ENCODE measurements around the gene C5orf47. TPM values are rescaled to one million over a fixed set of nuclear protein-coding genes. Genes with fewer than 3 reads are reported as not detected.

C5orf47 gene
- total RNA-seq, 4 donors from 2014 or later, result not detected

- no peak for DNase-seq
- 71 to 92% methylated on average over 1 of the region's 1 CpG for WGBS, 2 donors
- TF ChIP-seq, protein P1, sequence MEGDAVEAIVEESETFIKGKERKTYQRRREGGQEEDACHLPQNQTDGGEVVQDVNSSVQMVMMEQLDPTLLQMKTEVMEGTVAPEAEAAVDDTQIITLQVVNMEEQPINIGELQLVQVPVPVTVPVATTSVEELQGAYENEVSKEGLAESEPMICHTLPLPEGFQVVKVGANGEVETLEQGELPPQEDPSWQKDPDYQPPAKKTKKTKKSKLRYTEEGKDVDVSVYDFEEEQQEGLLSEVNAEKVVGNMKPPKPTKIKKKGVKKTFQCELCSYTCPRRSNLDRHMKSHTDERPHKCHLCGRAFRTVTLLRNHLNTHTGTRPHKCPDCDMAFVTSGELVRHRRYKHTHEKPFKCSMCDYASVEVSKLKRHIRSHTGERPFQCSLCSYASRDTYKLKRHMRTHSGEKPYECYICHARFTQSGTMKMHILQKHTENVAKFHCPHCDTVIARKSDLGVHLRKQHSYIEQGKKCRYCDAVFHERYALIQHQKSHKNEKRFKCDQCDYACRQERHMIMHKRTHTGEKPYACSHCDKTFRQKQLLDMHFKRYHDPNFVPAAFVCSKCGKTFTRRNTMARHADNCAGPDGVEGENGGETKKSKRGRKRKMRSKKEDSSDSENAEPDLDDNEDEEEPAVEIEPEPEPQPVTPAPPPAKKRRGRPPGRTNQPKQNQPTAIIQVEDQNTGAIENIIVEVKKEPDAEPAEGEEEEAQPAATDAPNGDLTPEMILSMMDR (IDR thresholded peaks at IDR 0.05), result no peak
- TF ChIP-seq POLR2A (IDR thresholded peaks at IDR 0.05), result no peak
- H3K4me1 ChIP-seq, result peaks cover 0 to 5% (median 0%) of the 10 kb centered on the region in 3 donors
- H3K27me3 ChIP-seq, result no peaks in the 10 kb centered on the region
- H3K9me3 ChIP-seq, result no peaks in the 10 kb centered on the region
- no peak overlapping the region for H3K4me3 ChIP-seq
- no peak overlapping the region for H3K27ac ChIP-seq
- intact Hi-C loops (cut with DNase I), result no loop called here
- no peaks in the 10 kb centered on the region for H3K36me3 ChIP-seq
These were observed 24.5 kb upstream of the C5orf47 start for GRCh38 chr5:173964506-173964905.

DNA sequence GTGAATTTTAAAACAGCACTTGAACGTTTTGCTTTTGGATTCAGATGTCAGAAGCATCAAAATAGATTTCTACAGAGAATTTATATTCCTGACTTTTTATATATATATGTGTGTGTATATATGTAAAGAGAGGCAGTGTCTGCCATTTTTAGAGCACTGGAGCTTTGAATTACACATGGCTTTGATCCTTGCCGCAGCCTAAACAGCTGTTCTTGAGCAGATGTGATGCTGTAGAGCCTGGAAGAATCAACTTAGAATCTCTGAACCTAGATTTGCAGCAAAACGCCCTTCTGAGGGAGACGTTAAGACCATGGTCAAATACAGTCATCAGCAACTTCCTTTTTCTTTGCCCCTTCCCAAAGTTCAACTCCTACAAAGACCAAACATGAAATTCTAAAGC is 21.7 kb upstream of the C5orf47 start:
- no peaks in the 10 kb centered on the region for H3K9me3 ChIP-seq
- peaks cover 0 to 7% (median 0%) of the 10 kb centered on the region in 4 donors for H3K27me3 ChIP-seq
- intact Hi-C loops (cut with DNase I), result no loop called here
- no peak for DNase-seq
- H3K36me3 ChIP-seq, result no peaks in the 10 kb centered on the region
- peaks cover 0 to 5% (median 0%) of the 10 kb centered on the region in 3 donors for H3K4me1 ChIP-seq
- no peak overlapping the region for H3K4me3 ChIP-seq
- no peak for TF ChIP-seq POLR2A (IDR thresholded peaks at IDR 0.05)
- TF ChIP-seq, protein P1 (IDR thresholded peaks at IDR 0.05), result no peak
- H3K27ac ChIP-seq, result no peak overlapping the region
- 38 to 59% methylated on average over 4 of the region's 4 CpGs for WGBS, 2 donors

DNA sequence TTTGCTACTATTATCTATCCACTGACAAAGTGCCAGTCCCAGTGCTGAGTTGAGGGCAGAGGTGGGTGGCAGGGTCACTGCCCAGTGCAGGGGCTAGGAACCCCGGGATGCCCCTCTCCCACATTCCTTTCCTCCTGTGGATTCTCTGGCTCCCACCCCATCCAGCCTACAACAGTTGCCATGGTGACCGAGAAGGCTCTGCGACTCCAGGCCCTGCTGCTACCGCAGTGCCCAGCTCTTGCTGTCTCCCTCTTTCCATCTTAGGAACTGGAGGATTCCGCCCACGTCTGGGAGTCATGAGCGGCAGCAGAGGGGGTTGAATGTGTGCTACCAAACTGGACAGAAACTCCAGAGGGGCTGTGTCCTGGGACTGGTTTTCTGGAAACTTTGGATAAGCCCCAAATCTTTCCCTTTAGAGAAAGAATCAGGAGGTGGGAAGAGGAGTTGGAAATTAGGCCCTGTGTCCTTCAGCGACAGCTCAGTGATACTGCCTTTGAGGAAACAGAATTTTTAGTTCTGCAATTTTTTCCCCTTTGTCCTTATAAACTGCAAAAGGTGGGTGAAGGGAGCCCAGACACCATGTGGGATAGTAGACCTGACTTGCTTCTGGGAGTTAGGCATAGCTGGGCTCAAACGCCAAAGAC is 20.7 kb upstream of the C5orf47 start:
- no peak for DNase-seq
- no peak overlapping the region for H3K4me3 ChIP-seq
- peaks cover 0 to 7% (median 0%) of the 10 kb centered on the region in 4 donors for H3K27me3 ChIP-seq
- no peaks in the 10 kb centered on the region for H3K9me3 ChIP-seq
- 68 to 74% methylated on average over 9 of the region's 9 CpGs for WGBS, 2 donors
- TF ChIP-seq, protein P1 (IDR thresholded peaks at IDR 0.05), result no peak
- TF ChIP-seq POLR2A (IDR thresholded peaks at IDR 0.05), result no peak
- H3K4me1 ChIP-seq, result peaks cover 0 to 12% (median 4%) of the 10 kb centered on the region in 3 donors
- H3K36me3 ChIP-seq, result no peaks in the 10 kb centered on the region
- intact Hi-C loops (cut with DNase I), result no loop called here
- no peak overlapping the region for H3K27ac ChIP-seq

- H3K4me3 ChIP-seq, result no peak overlapping the region
- peaks cover 0 to 14% (median 0%) of the 10 kb centered on the region in 4 donors for H3K27me3 ChIP-seq
- H3K9me3 ChIP-seq, result no peaks in the 10 kb centered on the region
- WGBS, 2 donors, result 51 to 77% methylated on average over 9 to 11 of the region's 12 CpGs
- intact Hi-C loops (cut with DNase I), result loop anchor here (2.0 kb wide), 1 partner anchor 351 kb away; no protein-coding TSS in a partner anchor
- peaks cover 3 to 15% (median 9%) of the 10 kb centered on the region in 3 donors for H3K4me1 ChIP-seq
- TF ChIP-seq, protein P1 (IDR thresholded peaks at IDR 0.05), result no peak
- no peak for TF ChIP-seq POLR2A (IDR thresholded peaks at IDR 0.05)
- no peak overlapping the region for H3K27ac ChIP-seq
- DNase-seq, result no peak
- H3K36me3 ChIP-seq, result no peaks in the 10 kb centered on the region
These were observed 19.6 kb upstream of the C5orf47 start for GRCh38 chr5:173969167-173970049.

Data from esophagus squamous epithelium (tissue), 5 donors.